Mesenchymal stem cell (in vitro differentiated cells and primary cell): Measurements from ENCODE around the gene RPS16.
A peak's percentile ranks its signal among the peaks of the same experiment; 100 is the strongest.

Source experiments
- DNase-seq: peaks from one replicate; pipeline ENCODE4 v3.0.0-alpha.2; 2013
- H2AFZ ChIP-seq: one replicate; pipeline ENCODE4 v1.6.1; 2013; ENCODE audit warnings: low read depth, mild to moderate bottlenecking, control low read depth, inconsistent platforms, low read length, moderate library complexity
- H2AK5ac ChIP-seq: 2 replicates; pipeline ENCODE4 v1.6.1; 2013; ENCODE audit warnings: low read length, moderate library complexity, mild to moderate bottlenecking, inconsistent platforms; ENCODE audit not compliant: severe bottlenecking
- H2BK120ac ChIP-seq: one replicate; pipeline ENCODE4 v1.6.1; 2013; ENCODE audit warnings: low read depth, mild to moderate bottlenecking, inconsistent platforms, low read length, moderate library complexity
- H2BK12ac ChIP-seq, 2 experiments: one replicate each; pipeline ENCODE4 v1.6.1; 2013; ENCODE audit warnings: inconsistent platforms in 2 of 2, low read length in 2 of 2, mild to moderate bottlenecking in 2 of 2, moderate library complexity in 2 of 2, control low read depth in 1 of 2
- H2BK15ac ChIP-seq: one replicate; pipeline ENCODE4 v1.6.1; 2013; ENCODE audit warnings: mild to moderate bottlenecking, low read depth, inconsistent platforms; ENCODE audit not compliant: poor library complexity, severe bottlenecking
- H2BK5ac ChIP-seq: 2 replicates; pipeline ENCODE4 v1.6.1; 2013; ENCODE audit warnings: low read depth, mild to moderate bottlenecking, low read length, control low read depth, inconsistent platforms; ENCODE audit not compliant: poor library complexity, severe bottlenecking
- H3K14ac ChIP-seq, 2 experiments: one replicate each; pipeline ENCODE4 v1.6.1; 2013; ENCODE audit warnings: inconsistent platforms in 2 of 2, low read length in 2 of 2, control low read depth in 1 of 2, mild to moderate bottlenecking in 1 of 2, moderate library complexity in 1 of 2
- H3K18ac ChIP-seq, 2 experiments: one replicate each; pipeline ENCODE4 v1.6.1; 2013; ENCODE audit warnings: inconsistent platforms in 2 of 2, low read length in 2 of 2, control low read depth in 1 of 2, low read depth in 1 of 2, mild to moderate bottlenecking in 1 of 2
- H3K23ac ChIP-seq, 2 experiments: one replicate each; pipeline ENCODE4 v1.6.1; 2013; ENCODE audit warnings: inconsistent platforms in 2 of 2, low read length in 2 of 2, mild to moderate bottlenecking in 2 of 2, moderate library complexity in 2 of 2, control low read depth in 1 of 2
- H3K27ac ChIP-seq: 2 replicates; pipeline ENCODE4 v1.5.1; 2013; ENCODE audit warnings: mild to moderate bottlenecking, moderate library complexity, low read length, control low read depth, inconsistent platforms; ENCODE audit not compliant: poor library complexity, severe bottlenecking
- H3K27me3 ChIP-seq, 2 experiments: 2 replicates each; pipeline versions ENCODE4 v1.6.1 to v1.7.0; 2013; ENCODE audit warnings: low read length in 2 of 2, mild to moderate bottlenecking in 2 of 2, moderate library complexity in 2 of 2, control low read depth in 1 of 2, inconsistent platforms in 1 of 2; ENCODE audit not compliant: control insufficient read depth in 1 of 2, insufficient read depth in 1 of 2
- H3K36me3 ChIP-seq, 2 experiments: 2 replicates each; pipeline versions ENCODE4 v1.6.1 to v1.7.0; 2013; ENCODE audit warnings: low read length in 2 of 2, control low read depth in 1 of 2, inconsistent platforms in 1 of 2, low read depth in 1 of 2, mild to moderate bottlenecking in 1 of 2; ENCODE audit not compliant: insufficient read depth in 2 of 2, control insufficient read depth in 1 of 2
- H3K4ac ChIP-seq, 2 experiments: one replicate each; pipeline ENCODE4 v1.6.1; 2013; ENCODE audit warnings: inconsistent platforms in 2 of 2, low read length in 2 of 2, mild to moderate bottlenecking in 2 of 2, moderate library complexity in 2 of 2, control low read depth in 1 of 2, low read depth in 1 of 2
- H3K4me1 ChIP-seq: 2 replicates; pipeline ENCODE4 v1.6.1; 2013; ENCODE audit warnings: low read depth, low read length, control low read depth; ENCODE audit not compliant: control insufficient read depth, insufficient read depth
- H3K4me2 ChIP-seq: 2 replicates; pipeline ENCODE4 v1.6.1; 2013; ENCODE audit warnings: low read length, mild to moderate bottlenecking, inconsistent platforms; ENCODE audit not compliant: poor library complexity, severe bottlenecking
- H3K4me3 ChIP-seq, 2 experiments: 2 replicates each; pipeline versions ENCODE4 v1.5.1 to v1.7.0; 2013; ENCODE audit warnings: low read length in 2 of 2, mild to moderate bottlenecking in 2 of 2, control low read depth in 1 of 2, low read depth in 1 of 2; ENCODE audit not compliant: insufficient read depth in 1 of 2
- H3K79me1 ChIP-seq: replicated peaks from 2 replicates; pipeline ENCODE4 v1.6.1; 2013; ENCODE audit warnings: mild to moderate bottlenecking, control low read depth, low read length, inconsistent platforms; ENCODE audit not compliant: poor library complexity, severe bottlenecking
- H3K9ac ChIP-seq: 2 replicates; pipeline ENCODE4 v1.7.0; 2013; ENCODE audit warnings: mild to moderate bottlenecking, low read length, moderate library complexity
- H3K9me3 ChIP-seq: 2 replicates; pipeline ENCODE4 v1.7.0; 2013; ENCODE audit warnings: mild to moderate bottlenecking, low read length; ENCODE audit not compliant: control insufficient read depth
- H4K8ac ChIP-seq: one replicate; pipeline ENCODE4 v1.6.1; 2013; ENCODE audit warnings: inconsistent platforms, mild to moderate bottlenecking, low read length, moderate library complexity
- H4K91ac ChIP-seq: one replicate; pipeline ENCODE4 v1.6.1; 2013; ENCODE audit warnings: mild to moderate bottlenecking, low read length, inconsistent platforms
- WGBS: methylation state at CpG from one replicate; pipeline ENCODE4 v1.1.7; 2013; ENCODE audit warnings: mixed read lengths; 5-methylcytosine and 5-hydroxymethylcytosine counted together

RPS16 gene

DNA sequence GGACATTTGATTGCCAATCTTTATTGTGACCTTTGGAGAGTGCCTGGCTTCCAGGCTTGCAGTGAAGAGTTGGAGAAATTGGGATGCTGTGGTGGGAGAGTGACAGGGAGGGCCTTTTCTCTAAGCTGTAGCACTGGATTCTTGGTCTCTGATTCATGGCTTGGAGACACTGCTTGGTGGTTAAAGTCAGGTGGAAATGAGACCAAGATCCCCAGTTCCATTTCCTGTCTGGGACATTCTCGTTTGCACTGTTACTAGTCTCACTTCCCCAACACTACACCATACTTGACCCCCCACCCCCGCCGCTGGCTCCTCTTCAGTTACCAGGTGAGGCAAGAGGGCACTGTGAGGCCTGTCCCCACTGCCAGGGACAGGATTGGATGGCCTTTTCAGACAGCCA is 12.5 kb upstream of the RPS16 start:
- H3K14ac ChIP-seq: no peak overlapping the region
- H4K91ac ChIP-seq: no peak overlapping the region
- H3K27me3 ChIP-seq: no peaks in the 10 kb centered on the region
- peak overlapping the region; percentile 1 for H3K4me2 ChIP-seq
- peak overlapping the region; percentile 64 for H3K27ac ChIP-seq
- no peak overlapping the region for H4K8ac ChIP-seq
- peak overlapping the region; percentile 42 for H3K9ac ChIP-seq
- peak overlapping the region in 1 of 2 experiments; percentile 2 for H3K23ac ChIP-seq
- no peak overlapping the region for H2BK12ac ChIP-seq
- H3K4me1 ChIP-seq: peaks cover 24% of the 10 kb centered on the region
- no peak overlapping the region for H2AK5ac ChIP-seq
- H3K36me3 ChIP-seq: peaks cover 36 to 41% of the 10 kb centered on the region in 2 experiments
- no peaks in the 10 kb centered on the region for H3K9me3 ChIP-seq
- DNase-seq: peak; percentile 64
- H2AFZ ChIP-seq: no peak overlapping the region
- peaks cover 3% of the 10 kb centered on the region for H3K79me1 ChIP-seq
- H3K4ac ChIP-seq: no peak overlapping the region
- H3K18ac ChIP-seq: no peak overlapping the region
- H3K4me3 ChIP-seq: peak overlapping the region in 1 of 2 experiments; percentile 51
- WGBS: 59% methylated on average over 3 of the region's 3 CpGs
- H2BK120ac ChIP-seq: no peak overlapping the region
- H2BK15ac ChIP-seq: no peak overlapping the region
- no peak overlapping the region for H2BK5ac ChIP-seq

DNA sequence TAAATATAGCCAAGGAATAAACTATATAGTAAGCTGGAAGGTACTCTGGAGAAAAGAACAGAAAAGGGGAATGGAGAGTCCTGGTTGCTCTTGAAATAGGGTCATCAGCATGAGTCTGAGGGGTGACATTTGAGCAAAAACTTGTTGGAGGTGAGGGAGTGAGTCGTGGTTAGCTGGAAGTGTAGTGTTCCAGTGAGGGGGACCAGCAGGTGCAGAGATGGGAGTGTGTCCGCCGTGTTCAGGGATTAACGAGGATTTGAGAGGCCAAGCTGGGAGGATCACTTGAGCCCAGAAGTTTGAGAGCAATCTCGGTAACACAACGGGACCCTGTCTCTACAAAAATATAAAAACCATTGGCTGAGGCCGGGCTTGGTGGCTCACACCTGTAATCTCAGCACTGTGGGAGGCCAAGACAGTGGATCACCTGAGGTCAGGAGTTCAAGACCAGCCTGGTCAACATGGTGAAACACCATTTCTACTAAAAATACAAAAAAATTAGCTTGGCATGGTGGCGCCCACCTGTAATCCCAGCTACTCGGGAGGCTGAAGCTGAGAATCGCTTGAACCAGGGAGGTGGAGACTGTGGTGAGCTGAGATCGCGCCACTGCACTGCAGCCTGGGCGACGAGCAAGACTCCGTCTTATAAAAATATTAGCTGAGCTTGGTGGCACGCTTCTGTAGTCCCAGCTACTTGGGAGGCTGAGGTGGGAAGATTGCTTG is 10.8 kb upstream of the RPS16 start:
- no peak overlapping the region for H2BK5ac ChIP-seq
- H3K27me3 ChIP-seq: no peaks in the 10 kb centered on the region
- H3K23ac ChIP-seq: no peak overlapping the region
- no peak overlapping the region for H2BK120ac ChIP-seq
- H3K14ac ChIP-seq: no peak overlapping the region
- no peak overlapping the region for H3K27ac ChIP-seq
- H3K79me1 ChIP-seq: no peaks in the 10 kb centered on the region
- no peak overlapping the region for H2AFZ ChIP-seq
- H3K9ac ChIP-seq: peak overlapping the region; percentile 100
- no peak overlapping the region for H2BK12ac ChIP-seq
- no peak overlapping the region for H4K91ac ChIP-seq
- no peak overlapping the region for H3K18ac ChIP-seq
- peaks cover 21 to 29% of the 10 kb centered on the region in 2 experiments for H3K36me3 ChIP-seq
- H3K4me1 ChIP-seq: peaks cover 24% of the 10 kb centered on the region
- H2AK5ac ChIP-seq: no peak overlapping the region
- DNase-seq: no peak
- WGBS: 95% methylated on average over 16 of the region's 16 CpGs
- no peaks in the 10 kb centered on the region for H3K9me3 ChIP-seq
- peak overlapping the region in 1 of 2 experiments; percentile 99 for H3K4me3 ChIP-seq
- no peak overlapping the region for H2BK15ac ChIP-seq
- H3K4ac ChIP-seq: no peak overlapping the region
- H4K8ac ChIP-seq: no peak overlapping the region
- H3K4me2 ChIP-seq: peak overlapping the region; percentile 67

DNA sequence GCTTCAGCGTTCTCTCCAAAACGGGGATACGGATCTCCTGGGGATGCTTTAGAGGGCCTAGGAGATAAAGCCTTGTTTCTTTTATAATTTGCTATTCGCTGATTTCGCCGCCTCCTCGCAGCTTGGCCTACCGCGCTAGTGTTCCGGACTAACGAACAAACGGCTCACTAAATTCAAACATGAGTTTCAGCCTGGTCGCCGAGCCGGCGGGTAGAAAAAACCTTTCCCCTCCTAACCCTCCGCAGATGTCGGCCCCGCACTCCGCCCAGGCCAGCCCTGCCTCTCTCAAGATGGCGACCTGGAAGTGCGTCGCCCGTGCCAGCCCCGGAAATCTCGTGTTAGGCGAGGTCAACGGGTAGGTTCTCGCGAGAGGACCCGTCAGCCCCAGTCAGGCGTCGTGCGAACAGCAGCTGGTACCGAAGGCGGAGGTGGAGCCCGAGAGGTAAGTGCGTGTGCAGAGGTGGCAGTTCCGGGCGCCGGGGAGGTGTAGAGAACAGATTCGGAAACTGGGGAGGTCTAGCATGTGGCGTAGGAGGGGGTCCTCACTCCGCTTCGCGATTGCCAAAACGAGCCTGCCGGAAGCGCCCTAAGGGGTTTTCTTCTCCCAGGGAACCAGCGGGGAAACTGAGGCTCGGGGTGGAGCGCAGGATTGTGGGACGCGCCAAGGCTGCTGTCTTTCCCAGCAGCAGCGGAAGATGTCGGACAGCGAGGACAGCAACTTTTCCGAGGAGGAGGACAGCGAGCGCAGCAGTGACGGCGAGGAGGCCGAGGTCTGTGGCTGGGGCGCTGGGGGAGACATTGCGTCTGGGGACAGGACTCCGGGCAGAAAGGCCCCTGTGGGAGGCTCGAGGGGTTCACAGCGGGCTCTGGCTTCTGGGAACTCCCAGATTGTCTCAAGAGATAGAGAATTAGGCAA is 9.7 kb upstream of the RPS16 start, which contains the start of gene SUPT5H:
TSS of gene SUPT5H (plus strand) at position 387 of the 916 bp plus-strand sequence. CDS start at position 696, 309 bp downstream.
- peak within 1 kb of the TSS; percentile 95 for H3K27ac ChIP-seq
- peak within 1 kb of the TSS; percentile 78 to 99 for H3K4me3 ChIP-seq
- no peaks in the 10 kb centered on the region for H3K79me1 ChIP-seq
- H2BK15ac ChIP-seq: peak within 1 kb of the TSS; percentile 93
- H4K91ac ChIP-seq: peak within 1 kb of the TSS; percentile 95
- peak within 1 kb of the TSS; percentile 99 for H4K8ac ChIP-seq
- WGBS: under 1% methylated on average over 68 of the region's 68 CpGs
- peak within 1 kb of the TSS; percentile 86 to 97 for H3K4ac ChIP-seq
- H3K4me1 ChIP-seq: peaks cover 24% of the 10 kb centered on the region
- H3K23ac ChIP-seq: no peak within 1 kb of the TSS
- H2AK5ac ChIP-seq: peak within 1 kb of the TSS; percentile 97
- H3K27me3 ChIP-seq: no peaks in the 10 kb centered on the region
- H3K4me2 ChIP-seq: peak within 1 kb of the TSS; percentile 80
- H2AFZ ChIP-seq: peak within 1 kb of the TSS; percentile 36
- no peaks in the 10 kb centered on the region for H3K9me3 ChIP-seq
- peak within 1 kb of the TSS in 1 of 2 experiments; percentile 84 for H2BK12ac ChIP-seq
- H3K9ac ChIP-seq: peak within 1 kb of the TSS; percentile 100
- H2BK120ac ChIP-seq: peak within 1 kb of the TSS; percentile 67
- peak within 1 kb of the TSS; percentile 78 to 99 for H3K18ac ChIP-seq
- peak within 1 kb of the TSS; percentile 50 for H2BK5ac ChIP-seq
- DNase-seq: peak; percentile 97
- peaks cover 19 to 26% of the 10 kb centered on the region in 2 experiments for H3K36me3 ChIP-seq
- peak within 1 kb of the TSS in 1 of 2 experiments; percentile 22 for H3K14ac ChIP-seq
